ENCODE data around the gene LSM3. TPM values are rescaled to one million over a fixed set of nuclear protein-coding genes. Genes with fewer than 3 reads are reported as not detected.
A peak's percentile ranks its signal among the peaks of the same experiment; 100 is the strongest.

Gene LSM3
- total RNA-seq, 1 experiment from 2014 or later: 17.4 TPM

DNA sequence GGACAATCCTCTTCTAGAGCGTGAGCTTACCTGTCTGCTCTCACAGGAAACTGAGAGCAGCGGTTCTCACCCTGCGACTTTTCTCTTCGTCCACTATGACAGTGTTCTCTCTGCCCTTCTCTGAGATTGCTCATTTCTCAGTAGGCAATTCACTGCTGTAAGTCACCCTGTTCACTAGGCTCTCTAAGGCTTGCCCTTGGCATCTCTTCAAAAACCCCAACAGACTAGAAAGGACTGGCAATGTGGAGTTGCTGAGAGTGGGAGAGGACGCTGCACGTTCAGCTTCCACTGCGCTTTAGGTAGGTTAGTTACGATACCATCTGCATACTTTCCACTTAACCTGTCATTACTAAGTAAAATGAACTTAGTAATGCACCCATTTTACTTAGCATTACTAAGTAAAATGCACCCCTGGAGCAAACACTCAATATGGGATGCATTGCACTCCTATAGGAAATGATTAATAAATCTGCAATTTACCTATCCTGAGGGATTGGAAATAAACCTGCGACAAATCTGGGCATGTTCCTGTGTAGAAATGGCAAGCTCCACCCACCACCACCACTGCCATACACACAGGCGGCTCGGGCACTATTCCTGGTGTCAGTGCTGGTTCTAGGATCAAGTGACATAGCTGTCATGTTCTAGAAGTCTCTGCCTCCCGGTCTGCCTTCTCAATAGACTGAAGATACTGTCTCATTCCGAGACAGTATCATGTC lies 21.6 kb upstream of the LSM3 start:
- DNase-seq (ENCODE audit: low read depth): no peak

DNA sequence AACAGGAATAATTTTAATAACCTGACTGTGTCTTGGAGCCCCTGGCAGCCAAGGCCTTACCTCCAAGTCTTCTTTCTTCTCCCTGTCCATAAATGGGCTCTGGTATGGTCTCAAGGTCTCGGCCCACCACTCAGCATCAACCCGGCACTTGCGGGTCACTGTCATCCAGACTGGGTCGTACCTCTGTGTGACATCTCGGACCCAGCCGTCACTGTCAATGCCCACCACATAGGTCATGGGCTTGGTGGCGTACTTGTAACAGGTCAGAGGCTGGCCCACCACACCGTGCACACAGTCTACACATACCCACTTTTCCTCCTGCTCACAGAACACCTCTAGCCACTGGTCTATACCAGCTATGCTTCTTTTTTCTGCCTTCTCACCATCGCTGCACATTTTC lies 20.7 kb upstream of the LSM3 start:
- no peak for DNase-seq (ENCODE audit: low read depth)

DNA sequence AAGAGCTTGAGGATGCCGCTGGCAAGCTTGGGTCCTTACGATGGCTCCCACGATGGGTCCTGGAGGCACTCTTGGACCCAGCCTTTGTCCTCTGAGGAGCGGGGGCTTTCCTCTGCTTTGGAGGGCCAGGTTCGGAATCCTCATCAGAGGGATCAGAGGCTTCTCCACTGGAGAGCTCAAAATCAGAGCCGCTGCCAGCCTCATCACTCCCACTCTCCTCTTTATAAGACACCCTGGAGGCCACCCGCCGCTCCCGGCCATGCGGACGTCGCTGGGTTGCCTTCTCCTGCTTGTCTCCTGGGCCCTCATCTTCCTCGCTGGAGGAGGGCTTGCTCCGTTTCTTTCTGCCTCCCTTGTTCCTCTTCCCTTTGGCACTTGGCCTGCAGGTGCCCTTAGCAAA lies 20.2 kb upstream of the LSM3 start:
- DNase-seq (ENCODE audit: low read depth): no peak

DNA sequence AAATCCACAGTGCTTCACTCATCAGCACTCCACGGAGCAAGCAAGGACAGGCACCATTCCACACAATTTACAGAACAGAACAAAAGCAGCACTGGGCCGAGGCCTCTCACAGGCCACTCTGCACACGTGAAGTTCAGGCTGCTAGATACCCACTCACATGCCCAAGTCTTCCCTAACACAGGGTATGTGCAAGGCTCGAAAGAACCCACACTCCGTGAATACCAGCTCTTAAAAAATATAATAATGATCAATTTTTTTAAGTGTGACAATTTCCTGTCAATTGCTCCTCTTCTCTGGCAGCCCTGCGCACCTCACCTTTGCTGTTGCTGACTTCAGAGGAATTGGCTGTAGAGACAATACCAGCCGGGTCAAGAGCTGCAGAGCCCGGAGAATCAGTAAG lies 19.2 kb upstream of the LSM3 start:
- DNase-seq (ENCODE audit: low read depth): no peak

DNA sequence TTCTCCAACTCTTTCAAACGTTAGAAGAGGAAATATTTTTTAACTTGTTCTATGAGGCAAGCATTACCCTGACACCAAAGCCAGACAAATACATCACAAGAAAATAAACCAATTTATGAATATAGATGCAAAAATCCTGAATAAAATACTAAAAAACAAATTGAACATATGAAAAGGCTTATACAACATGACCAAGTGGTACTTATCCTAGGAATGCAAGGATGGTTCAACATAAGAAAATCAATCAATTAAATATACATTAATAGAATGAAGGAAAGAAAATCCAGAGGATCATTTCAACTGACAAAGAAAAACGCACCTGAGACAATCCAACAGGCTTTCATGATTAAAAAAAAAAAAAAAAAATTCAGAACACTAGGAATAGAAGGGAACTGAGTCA lies 17.3 kb upstream of the LSM3 start:
- DNase-seq (ENCODE audit: low read depth): no peak

DNA sequence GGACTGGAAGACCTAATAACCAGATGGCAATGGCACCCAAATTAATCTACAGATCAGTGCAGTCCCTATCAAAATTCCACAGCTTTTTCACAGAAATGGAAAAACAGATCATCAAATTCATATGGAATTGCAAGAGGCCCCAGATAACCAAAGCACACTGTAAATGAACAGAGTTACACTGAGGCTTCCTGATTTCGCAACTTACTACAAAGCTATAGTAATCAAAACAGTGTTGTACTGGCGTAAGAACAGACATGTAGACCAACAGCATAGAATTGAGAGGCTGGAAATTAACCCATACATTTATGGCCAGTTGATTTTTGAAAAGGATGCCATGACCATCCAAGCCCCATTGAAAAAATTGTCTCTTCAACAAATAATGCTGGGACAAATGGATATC lies 16.4 kb upstream of the LSM3 start:
- no peak for DNase-seq (ENCODE audit: low read depth)

DNA sequence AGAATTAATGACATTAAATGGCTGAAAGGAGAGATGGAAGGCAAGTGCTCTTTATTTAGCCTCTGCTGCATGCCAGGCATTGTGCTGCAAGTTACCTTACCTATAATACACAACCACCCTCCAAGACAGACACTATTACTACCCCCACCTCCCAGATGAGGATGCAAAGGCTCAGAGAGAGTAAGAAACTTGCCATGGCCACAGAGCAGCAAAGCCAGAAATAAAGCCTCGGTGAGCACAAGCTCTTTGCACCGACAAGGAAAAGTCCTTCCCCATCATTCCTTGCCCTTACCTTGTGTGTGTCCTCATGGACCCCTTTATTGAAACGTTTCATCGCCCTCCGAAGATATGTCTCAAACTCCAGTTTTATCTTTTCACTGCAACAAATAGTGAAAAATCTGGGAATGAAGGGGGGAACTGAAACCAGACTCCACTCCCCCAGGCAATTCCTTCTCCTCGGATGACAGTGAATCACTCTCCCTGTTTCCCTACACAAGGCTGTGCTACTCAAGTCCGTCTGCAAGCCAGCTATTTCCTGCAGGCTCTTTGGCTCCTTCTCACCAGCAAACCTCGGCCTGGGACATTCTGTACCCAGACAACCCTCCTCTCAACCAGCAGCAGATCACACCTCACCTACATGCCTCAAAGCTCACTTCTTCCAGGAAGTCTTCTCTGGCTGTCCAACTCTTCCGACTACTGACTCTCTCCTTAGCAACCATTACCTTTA lies 11.6 kb upstream of the LSM3 start:
- no peak for DNase-seq (ENCODE audit: low read depth)

DNA sequence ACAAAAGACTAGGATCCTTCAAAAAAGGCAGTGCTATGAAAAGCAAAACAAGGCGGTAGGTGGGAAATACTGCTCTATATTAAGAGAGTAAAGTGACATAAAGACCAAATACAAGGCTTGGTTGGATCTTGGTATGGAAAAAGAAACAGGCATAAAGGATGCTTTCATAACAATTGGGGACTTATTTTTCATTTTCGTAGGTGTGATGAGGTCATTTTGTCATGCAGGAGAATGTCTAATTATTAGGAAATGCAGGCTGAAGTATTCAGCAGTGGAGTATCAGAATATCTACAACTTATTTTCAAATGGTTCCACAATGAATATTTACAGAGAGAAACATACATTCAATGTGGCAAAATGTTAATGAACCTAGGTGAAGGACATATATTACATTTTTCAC lies 9.2 kb upstream of the LSM3 start:
- no peak for DNase-seq (ENCODE audit: low read depth)

DNA sequence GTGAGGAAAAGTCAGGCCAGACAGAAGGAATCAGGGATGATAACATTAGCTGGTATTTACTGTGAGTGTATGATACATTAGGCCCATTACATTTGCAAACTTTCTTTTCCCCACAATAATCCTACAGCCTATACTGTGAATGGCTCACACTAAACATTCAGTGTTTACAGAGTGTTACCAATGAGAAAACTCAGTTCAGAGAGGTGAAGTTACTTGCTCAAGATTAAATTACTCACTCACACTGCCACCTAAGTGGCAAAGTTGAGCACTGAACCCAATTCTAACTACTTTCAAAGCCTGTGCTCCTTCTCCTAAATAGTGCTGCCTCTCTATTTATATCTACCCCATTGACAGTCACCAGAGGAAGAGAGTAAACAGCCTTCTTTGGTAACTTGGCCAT lies 8.7 kb upstream of the LSM3 start:
- DNase-seq (ENCODE audit: low read depth): no peak

DNA sequence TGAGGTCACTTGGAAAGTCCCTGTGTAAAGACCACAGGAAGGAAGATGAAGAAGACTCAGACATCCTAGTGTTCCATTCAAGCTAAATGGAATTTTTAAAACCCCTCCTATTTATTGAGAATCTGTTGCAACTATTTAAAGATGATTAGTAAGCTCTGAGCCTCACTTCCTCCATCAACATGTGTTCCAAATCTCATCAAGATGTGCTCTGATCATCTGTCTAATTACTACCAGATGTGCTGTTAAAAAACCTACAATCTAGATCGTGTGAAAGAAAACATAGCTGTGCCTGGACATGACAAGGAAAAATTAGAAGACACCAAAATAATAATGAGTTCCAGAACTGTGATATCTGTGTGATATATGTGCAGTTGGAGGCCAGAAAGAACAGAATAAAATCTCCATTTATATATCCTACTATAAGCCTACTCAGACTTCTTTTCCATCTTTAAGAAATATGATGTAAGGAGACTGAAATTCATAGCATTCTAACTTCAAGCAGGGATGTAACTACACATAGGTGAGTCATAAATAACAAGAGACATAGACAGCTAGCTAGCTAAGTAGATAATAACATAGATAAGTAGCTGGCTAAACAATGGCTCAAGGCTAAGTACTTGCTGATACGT lies 8.0 kb upstream of the LSM3 start:
- DNase-seq (ENCODE audit: low read depth): no peak

DNA sequence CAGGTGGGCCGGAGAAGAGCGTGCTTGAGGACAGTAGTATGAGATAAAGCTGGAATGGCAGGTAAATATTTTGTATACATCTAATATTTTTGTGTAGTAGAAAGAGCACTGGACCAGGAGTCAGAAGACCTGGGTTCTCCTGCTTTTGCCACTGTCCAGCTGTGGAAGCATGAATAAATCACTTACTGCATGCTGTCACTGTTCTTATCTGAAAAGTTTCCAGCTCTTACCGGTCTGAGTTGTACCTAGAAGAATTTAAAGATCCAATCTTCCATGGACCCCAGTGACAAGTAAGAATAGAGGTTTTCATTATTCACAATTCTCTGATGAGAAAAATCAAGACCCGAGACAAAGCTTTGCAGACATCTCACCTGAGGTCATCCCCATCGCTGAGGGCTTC lies 6.1 kb upstream of the LSM3 start:
- DNase-seq (ENCODE audit: low read depth): no peak

DNA sequence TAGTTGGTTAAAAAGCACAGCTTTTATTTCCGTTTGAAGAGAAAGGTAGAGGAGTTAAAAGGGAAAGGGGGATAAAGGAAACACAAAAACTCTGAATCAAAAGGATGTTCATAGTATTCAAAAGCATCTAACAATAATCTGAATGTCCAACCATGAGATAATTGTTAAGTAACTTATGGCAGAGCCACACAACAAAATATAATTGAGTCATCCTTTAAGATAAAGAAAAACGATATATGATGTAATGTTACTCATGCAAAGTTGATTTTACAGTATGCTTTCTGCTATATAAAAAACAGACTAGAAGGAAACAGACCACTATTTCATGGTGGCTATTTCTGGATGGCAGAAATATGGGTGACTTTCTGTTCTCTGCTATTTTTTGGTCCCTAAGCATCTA lies 4.1 kb upstream of the LSM3 start:
- DNase-seq (ENCODE audit: low read depth): no peak

DNA sequence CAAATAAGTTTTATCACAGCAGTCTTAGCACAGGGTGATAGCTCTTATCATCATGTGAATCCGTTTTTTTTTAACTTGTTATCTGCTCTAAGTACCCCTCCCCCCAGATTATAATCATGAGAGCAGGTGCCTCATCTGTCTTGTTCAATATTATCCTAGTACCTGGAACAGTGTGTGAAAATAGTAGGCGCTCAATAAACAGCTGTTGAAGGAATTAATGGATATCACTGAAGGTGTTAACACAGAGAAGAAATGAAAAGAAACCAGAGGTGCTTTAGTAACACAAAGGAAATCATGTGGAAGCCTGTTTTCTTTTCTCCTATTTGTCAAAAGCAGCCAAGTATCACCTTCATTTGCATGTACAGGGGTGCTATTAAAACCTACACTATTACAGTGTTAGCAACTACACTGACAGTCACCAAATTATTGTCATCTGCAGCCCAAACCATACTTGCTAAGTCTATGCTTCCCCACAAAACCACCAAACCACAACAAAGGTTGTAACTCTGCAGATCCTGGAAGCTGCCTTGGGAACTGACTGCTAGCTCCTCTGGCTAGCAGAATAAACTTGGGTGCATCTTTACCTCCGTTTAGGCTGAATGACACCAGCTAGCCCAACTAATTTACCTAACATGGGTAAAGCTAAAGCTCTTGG lies 3.1 kb upstream of the LSM3 start:
- DNase-seq (ENCODE audit: low read depth): peak; percentile 57

DNA sequence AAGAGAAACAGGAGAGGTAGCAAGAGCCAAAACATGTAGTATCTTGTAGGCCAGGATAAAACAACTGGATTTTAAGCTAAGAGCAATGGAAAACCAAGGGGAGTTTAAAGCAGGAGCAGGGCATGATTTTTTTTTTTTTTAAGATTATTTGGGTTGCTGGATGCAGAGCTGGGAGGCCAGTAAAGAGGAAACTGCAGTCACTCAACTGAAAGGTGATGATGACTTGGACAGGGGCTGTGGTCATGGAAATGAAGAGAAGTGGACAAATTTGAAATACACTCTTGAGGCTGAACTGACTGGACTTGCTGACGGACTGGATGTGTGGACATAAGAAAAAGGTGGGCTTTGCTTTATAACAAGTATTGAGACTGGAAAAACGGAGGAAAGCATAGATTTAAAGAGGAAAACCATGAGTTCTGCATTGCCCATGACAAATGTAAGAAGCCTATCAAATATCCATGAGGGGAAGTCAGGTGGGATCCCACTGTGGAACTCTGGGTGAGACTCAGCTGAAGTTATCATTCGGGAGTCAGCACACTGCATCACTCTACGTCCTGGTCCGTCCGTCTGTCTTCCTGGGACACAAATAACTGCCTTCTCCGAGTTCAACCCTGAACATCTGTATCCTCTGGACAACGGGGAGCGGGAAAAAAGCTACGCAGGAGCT lies 904 bp upstream of the LSM3 start:
- DNase-seq (ENCODE audit: low read depth): peak; percentile 3

DNA sequence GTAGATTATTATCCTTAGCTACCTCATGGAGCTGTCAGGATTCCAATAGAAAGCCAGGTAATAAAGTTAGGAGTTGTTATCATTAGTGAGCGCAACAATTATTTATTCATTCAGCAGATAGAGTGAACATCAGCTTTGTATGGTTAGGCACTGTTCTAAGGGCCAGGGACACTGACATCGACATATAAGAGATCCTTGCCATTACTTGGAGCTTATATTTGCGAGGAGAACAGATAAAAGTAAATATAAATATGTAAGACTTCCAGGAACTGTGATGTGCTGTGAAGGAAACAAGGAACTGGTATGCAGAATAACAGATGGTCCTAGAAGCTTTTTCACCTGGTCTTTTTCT lies 473 bp downstream of the LSM3 start:
- DNase-seq (ENCODE audit: low read depth): no peak

DNA sequence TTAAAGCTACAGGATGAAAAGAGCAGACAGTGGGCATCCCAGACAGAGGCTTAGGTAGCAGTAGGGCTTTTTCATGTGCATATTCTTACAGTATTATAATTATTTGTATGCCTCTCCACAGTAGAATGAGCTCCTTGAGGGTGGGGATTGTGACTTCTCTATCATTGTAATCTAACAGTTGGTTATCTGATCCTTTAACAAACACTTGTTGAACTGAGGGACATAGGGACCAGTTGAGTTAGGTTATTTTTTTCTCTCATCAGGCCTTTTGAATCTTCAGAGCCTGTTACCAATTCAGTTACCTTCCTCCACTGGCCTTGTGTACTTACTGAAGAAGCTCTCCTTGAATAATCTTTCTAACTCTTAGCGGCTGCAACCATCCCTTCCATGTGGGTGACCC lies 1.2 kb downstream of the LSM3 start:
- no peak for DNase-seq (ENCODE audit: low read depth)

DNA sequence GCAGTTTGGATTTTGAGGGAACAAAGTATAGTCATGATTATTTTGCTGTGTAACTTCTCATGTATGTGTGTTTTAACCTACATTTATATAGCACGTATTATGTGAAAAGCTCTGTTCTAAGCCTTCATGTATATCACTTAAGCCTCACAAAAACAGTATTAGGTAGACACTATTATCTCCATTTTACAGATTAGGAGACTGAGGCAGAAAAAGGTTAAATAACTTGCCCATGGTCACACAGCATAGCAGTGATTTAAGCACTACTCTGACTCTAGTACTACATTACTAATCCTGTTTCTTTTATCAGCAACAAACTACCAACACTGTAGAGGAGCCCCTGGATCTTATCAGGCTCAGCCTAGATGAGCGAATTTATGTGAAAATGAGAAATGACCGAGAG lies 2.6 kb downstream of the LSM3 start:
- no peak for DNase-seq (ENCODE audit: low read depth)

DNA sequence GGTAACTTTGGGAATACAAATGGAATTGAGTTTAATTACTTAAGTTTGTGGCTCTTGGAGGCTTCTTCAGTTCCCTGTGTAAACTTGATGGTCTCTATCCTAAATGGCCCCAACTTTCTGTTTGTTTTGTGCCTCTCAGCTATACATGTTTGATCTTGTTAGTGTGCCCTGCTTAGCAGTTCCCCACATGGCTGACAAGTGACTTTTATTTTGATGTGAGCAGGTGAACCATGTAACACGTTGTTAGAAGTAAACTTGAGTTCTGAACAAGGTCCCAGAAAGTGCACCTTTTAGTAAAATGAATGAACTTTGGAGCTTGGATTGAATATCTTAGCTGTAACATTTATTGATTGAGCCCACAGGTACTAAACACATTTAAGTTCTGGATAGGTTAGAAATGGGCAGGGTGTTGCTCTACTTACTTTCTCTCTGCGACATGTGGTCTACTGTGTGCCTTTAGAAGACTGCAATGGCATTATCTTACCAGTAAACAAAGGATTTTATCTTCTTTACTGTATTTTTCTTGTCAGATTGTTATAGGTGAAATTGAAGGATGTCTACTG lies 4.5 kb downstream of the LSM3 start:
- no peak for DNase-seq (ENCODE audit: low read depth)

DNA sequence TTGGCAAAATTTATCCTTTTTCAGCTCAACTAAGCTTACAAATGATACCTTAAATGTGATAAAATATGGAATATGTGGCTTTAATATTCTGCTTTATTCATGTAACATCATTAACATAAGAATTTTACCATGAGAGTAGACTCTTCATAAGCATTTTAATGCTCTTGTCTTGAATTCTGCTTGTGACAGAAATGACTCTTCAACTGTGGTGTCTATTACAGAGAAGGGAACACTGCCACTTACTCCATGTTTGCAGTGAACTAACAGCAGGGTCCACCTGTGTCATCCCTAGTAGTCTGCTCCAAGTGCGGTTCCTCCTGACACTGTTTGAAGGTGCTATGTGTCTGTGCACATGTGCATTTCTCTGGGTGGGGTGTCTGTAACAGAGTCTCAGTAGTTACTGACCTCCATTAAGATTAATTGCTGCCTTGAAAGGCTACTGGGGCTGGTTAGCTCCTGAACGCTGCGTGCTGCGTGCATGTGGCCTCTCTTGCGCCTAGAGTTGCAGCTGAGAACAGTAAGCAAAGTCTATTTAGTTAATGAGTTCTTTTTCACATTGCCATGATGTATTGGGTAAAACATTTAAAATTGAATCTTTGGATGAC lies 8.3 kb downstream of the LSM3 start:
- no peak for DNase-seq (ENCODE audit: low read depth)

DNA sequence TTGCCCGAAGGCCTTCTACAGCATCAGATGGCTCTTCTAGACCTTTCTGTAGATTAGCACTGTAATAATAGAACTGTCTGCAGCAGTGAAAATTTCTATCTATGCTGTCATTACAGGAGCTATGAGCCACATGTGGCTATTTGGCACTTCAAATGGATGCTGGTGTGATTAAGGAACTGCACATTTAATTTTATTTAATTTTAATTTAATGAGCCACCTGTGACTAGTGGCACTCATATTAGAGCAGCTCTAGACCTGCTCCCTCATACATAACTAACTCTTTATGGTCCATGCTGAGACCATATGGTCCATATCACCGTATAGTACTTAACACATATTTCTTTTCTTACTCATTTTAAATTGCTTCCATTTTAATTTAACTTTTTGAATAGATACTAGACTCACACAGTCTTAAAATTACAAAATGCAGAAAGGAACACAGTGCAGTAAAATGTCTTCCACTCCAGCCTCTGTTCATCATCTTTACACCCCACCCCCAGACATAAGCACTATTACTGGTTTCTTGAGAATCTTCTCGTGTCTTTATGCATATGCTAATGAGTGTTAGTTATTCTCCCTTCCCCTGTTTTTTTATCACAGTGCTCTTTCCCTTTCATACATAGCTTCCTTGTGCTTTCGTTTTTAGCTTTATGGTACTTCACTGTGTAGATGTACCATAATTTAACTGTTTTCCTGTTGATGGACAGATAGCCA lies 9.6 kb downstream of the LSM3 start:
- no peak for DNase-seq (ENCODE audit: low read depth)
